GM12873 (cell line): ENCODE data around the gene EIF3C.
"Not testable (repeated sequence)": the region's sequence is repeated elsewhere in the genome, so short reads cannot be mapped to it uniquely, and the experiment has no call there.

Experiments used
- TF ChIP-seq, protein P1 (sequence below): IDR thresholded peaks from 2 replicates; pipeline ENCODE4 v1.5.1; 2012; ENCODE audit warnings: low read depth, mild to moderate bottlenecking, moderate library complexity, low read length, control low read depth; ENCODE audit not compliant: insufficient read depth; ENCODE audit errors: missing control alignments

EIF3C gene

GRCh38 chr16:28711220-28712083 is at the start of gene EIF3C:
TSS of gene EIF3C (plus strand) at chr16:28711464. CDS start at chr16:28711687, 223 bp downstream.
- TF ChIP-seq, protein P1, sequence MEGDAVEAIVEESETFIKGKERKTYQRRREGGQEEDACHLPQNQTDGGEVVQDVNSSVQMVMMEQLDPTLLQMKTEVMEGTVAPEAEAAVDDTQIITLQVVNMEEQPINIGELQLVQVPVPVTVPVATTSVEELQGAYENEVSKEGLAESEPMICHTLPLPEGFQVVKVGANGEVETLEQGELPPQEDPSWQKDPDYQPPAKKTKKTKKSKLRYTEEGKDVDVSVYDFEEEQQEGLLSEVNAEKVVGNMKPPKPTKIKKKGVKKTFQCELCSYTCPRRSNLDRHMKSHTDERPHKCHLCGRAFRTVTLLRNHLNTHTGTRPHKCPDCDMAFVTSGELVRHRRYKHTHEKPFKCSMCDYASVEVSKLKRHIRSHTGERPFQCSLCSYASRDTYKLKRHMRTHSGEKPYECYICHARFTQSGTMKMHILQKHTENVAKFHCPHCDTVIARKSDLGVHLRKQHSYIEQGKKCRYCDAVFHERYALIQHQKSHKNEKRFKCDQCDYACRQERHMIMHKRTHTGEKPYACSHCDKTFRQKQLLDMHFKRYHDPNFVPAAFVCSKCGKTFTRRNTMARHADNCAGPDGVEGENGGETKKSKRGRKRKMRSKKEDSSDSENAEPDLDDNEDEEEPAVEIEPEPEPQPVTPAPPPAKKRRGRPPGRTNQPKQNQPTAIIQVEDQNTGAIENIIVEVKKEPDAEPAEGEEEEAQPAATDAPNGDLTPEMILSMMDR, result not testable (repeated sequence)

DNA sequence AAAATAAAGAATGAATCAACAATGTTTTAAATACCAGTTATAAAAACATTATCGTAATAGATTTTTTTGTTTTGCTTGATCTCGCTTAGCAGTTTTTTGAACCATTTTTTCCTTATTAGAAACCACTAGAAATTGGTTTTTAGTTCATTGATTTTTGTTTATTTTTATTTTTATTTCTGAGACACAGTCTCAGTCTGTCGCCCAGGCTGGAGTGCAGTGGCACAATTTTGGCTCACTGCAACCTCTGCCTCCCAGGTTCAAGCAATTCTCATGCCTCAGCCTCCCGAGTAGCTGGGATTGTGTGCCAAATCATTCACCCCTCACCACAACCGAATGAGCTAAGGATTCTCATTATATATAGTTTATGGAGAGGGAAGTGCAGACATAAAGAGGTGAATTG is 40.2 kb downstream of the EIF3C start, which contains the start of gene NPIPB9:
Gene NPIPB9, plus strand, starts transcription at position 301 of the 400 bp plus-strand sequence.
- TF ChIP-seq, protein P1, result not testable (repeated sequence)
